Esophagus squamous epithelium (tissue), 5 donors: Measurements from ENCODE around the gene SIGLEC15. TPM values are rescaled to one million over a fixed set of nuclear protein-coding genes. Genes with fewer than 3 reads are reported as not detected.

Source experiments
- DNase-seq: peaks from one replicate; lab custom pipeline; 2025; lab: John Stamatoyannopoulos, UW
- H3K27ac ChIP-seq, 4 donors: fragments of 200-600 bp; sonication (generic); one replicate each; pipeline ENCODE4 v1.5.1; 2016 to 2019; ENCODE audit warnings: mild to moderate bottlenecking in 1 of 4
- H3K27me3 ChIP-seq, 4 donors: fragments of 200-600 bp; sonication (generic); 1 replicate in 3 of 4; 2 replicates in 1 of 4; pipeline versions ENCODE4 v1.5.1 to v1.6.0; 2017 to 2021; ENCODE audit warnings: antibody characterized with exemption in 1 of 4
- H3K36me3 ChIP-seq, 3 donors: fragments of 200-600 bp; sonication (generic); one replicate each; pipeline ENCODE4 v1.5.1; 2016 to 2019
- H3K4me1 ChIP-seq, 3 donors: fragments of 200-600 bp; sonication (generic); one replicate each; pipeline ENCODE4 v1.5.1; 2017 to 2019
- H3K4me3 ChIP-seq, 4 donors: fragments of 200-600 bp; sonication (generic); 1 replicate in 3 of 4; 2 replicates in 1 of 4; pipeline ENCODE4 v1.5.1; 2016 to 2019; ENCODE audit warnings: mild to moderate bottlenecking in 2 of 4, moderate library complexity in 1 of 4
- H3K9me3 ChIP-seq, 3 donors: fragments of 200-600 bp; sonication (generic); one replicate each; pipeline ENCODE4 v1.5.1; 2016 to 2019
- POLR2A ChIP-seq, 4 donors: fragments of 450-650 bp; IDR thresholded peaks; one replicate each; pipeline ENCODE4 v1.6.1; 2017; ENCODE audit warnings: antibody characterized with exemption in 4 of 4, mild to moderate bottlenecking in 4 of 4, moderate library complexity in 3 of 4
- WGBS, 2 donors: methylation state at CpG; one replicate each; pipeline ENCODE4 v1.1.5; 2018; 5-methylcytosine and 5-hydroxymethylcytosine counted together
- intact Hi-C: fragments of 100-400 bp; cut with DNase I; formaldehyde crosslinking; loops from one replicate; pipeline ENCODE4 v1.15.0; 2022
- total RNA-seq, 4 donors: library from RNA; depleted of rRNA; stranded (reverse); fragments of >200 nt; gene quantifications; one replicate each; pipeline ENCODE4 v1.1.0, GENCODE V29; 2016
- TF ChIP-seq, protein P1 (sequence below), 6 experiments: fragments of 450-650 bp in 4 of 6; fragments of 200-600 bp in 2 of 6; sonication (generic) in 2 of 6; IDR thresholded peaks; one replicate each; pipeline ENCODE4 v1.5.1; 2016 to 2019; ENCODE audit warnings: antibody characterized with exemption in 6 of 6, mild to moderate bottlenecking in 4 of 6, moderate library complexity in 4 of 6
- donor health status: DM: yes; HTN: yes; CAD: no.

SIGLEC15 gene
- total RNA-seq, 4 donors from 2014 or later, result not detected

DNA sequence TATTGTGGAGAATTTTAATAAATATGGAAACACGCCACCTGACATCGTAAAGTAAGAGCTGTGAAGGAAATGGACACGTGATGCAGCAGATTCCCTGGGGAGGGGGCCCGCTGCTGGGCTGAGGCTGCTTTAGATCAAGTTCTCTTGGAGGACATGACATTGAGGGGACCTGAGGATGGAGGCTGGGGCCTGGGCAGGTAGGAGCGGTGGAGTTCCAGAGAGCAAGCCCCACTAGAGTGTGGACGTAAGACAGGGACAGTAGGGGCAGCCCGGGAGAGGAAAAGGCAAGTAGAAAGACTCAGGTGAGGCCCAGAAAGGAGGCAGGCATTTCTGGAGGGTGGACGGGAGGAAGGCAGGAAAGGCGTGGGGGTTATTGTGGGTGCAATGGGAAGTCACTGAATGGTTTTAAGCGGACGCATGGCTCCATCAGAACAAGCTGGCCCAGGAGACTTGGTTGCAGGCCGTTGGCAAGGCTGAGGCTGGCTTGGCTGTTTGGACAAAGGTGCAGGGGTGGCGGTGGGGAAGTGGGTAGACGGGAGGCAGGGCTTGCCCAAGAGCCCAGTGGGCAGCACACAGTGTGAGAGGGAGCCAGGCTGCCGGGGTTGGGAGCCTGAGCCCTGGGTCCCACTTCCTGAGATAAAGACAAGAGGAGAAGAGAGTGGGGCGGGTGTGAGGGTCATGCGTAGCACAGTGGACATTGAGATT lies 15.7 kb downstream of the SIGLEC15 start:
- Histone ChIP-seq H3K4me3 (no peak overlapping the region), H3K36me3 (no peaks in the 10 kb centered on the region), H3K27ac (no peak overlapping the region), H3K9me3 (no peaks in the 10 kb centered on the region), H3K27me3 (peaks cover 0 to 71% (median 17%) of the 10 kb centered on the region in 4 donors), H3K4me1 (peaks cover 10 to 31% (median 15%) of the 10 kb centered on the region in 3 donors)
- intact Hi-C loops, result no loop called here
- no peak for TF ChIP-seq POLR2A (IDR thresholded peaks at IDR 0.05)
- TF ChIP-seq, protein P1, sequence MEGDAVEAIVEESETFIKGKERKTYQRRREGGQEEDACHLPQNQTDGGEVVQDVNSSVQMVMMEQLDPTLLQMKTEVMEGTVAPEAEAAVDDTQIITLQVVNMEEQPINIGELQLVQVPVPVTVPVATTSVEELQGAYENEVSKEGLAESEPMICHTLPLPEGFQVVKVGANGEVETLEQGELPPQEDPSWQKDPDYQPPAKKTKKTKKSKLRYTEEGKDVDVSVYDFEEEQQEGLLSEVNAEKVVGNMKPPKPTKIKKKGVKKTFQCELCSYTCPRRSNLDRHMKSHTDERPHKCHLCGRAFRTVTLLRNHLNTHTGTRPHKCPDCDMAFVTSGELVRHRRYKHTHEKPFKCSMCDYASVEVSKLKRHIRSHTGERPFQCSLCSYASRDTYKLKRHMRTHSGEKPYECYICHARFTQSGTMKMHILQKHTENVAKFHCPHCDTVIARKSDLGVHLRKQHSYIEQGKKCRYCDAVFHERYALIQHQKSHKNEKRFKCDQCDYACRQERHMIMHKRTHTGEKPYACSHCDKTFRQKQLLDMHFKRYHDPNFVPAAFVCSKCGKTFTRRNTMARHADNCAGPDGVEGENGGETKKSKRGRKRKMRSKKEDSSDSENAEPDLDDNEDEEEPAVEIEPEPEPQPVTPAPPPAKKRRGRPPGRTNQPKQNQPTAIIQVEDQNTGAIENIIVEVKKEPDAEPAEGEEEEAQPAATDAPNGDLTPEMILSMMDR (IDR thresholded peaks at IDR 0.05), result no peak
- no peak for DNase-seq
- WGBS, 2 donors, result 67 to 75% methylated on average over 15 to 16 of the region's 17 CpGs

DNA sequence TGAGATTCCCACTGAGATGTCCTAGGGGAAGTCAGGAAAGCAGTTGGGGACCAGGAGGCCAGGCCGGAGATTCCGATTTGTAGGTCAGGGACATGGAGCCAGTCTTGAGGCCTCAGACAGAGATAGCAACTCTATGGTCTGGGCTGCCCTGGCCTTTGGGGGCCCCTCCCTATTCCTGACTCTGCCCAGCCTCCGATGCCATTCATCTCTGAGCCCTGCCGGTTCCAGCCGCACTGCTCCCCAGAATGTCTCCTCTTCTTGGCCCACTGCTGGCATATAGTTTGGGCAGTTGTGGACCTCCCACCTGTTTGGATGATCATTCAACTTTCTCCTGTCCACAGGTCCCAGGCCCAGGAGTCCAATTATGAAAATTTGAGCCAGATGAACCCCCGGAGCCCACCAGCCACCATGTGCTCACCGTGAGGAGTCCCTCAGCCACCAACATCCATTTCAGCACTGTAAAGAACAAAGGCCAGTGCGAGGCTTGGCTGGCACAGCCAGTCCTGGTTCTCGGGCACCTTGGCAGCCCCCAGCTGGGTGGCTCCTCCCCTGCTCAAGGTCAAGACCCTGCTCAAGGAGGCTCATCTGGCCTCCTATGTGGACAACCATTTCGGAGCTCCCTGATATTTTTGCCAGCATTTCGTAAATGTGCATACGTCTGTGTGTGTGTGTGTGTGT lies 16.4 kb downstream of the SIGLEC15 start:
- no peaks in the 10 kb centered on the region for H3K36me3 ChIP-seq
- intact Hi-C loops, result no loop called here
- H3K27me3 ChIP-seq, result peaks cover 0 to 64% (median 14%) of the 10 kb centered on the region in 4 donors
- WGBS, 2 donors, result 81 to 95% methylated on average over 8 to 9 of the region's 12 CpGs
- H3K9me3 ChIP-seq, result no peaks in the 10 kb centered on the region
- H3K27ac ChIP-seq, result no peak overlapping the region
- no peak overlapping the region for H3K4me3 ChIP-seq
- H3K4me1 ChIP-seq, result peaks cover 10 to 24% (median 15%) of the 10 kb centered on the region in 3 donors
- no peak for TF ChIP-seq POLR2A (IDR thresholded peaks at IDR 0.05)
- TF ChIP-seq, protein P1 (IDR thresholded peaks at IDR 0.05), result no peak
- no peak for DNase-seq

DNA sequence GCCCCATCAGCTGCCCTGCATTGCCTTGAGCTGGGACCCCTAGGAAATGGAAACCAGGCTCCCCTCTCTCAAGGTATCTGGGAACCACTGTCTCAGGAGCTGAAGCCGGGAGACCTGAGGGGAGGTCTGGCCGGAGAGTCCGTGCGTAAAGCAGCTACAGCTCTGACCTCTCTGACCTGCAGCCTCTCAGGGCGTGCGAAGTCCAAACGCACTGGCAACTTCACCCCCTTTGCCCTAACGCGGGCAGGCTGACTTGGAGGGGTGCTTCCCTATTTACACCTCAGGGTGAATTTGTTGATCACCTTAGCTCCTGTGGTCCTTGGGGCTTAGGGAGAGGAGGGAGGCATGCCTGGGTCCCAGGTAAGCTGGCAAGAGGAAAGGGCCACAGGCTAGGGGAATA lies 17.5 kb downstream of the SIGLEC15 start:
- TF ChIP-seq POLR2A (IDR thresholded peaks at IDR 0.05), result no peak
- TF ChIP-seq, protein P1 (IDR thresholded peaks at IDR 0.05), result no peak
- DNase-seq, result no peak

DNA sequence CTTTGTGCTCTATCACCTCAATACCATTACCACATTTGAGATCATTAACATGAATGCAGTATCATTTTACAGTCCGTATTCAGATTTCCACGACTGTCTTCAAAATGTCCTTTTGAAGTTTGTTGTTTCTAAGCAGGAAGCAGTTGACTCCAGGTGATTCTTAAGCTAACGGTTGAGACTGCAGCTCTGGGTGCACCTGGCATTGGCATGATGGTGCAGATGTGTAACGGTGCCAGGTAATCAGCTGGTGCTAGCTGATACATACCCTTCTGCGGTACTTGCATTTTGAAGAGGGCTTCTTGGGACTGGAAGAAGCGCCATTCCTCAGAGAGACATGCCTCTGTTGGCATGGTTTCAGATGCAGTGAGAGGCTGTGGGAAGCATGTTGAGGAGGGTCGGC lies 19.5 kb downstream of the SIGLEC15 start:
- WGBS, 2 donors, result 87 to 88% methylated on average over 4 to 7 of the region's 7 CpGs
- Histone ChIP-seq H3K27me3 (peaks cover 0 to 34% (median 0%) of the 10 kb centered on the region in 4 donors), H3K9me3 (no peaks in the 10 kb centered on the region), H3K4me3 (no peak overlapping the region), H3K27ac (no peak overlapping the region), H3K36me3 (peaks cover 0 to 14% (median 0%) of the 10 kb centered on the region in 3 donors), H3K4me1 (no peaks in the 10 kb centered on the region)
- TF ChIP-seq, protein P1 (IDR thresholded peaks at IDR 0.05), result no peak
- no peak for TF ChIP-seq POLR2A (IDR thresholded peaks at IDR 0.05)
- intact Hi-C loops, result no loop called here
- DNase-seq, result no peak

More for the DNA sequence above, 17.5 kb downstream of the SIGLEC15 start:
- H3K36me3 ChIP-seq, result no peaks in the 10 kb centered on the region
- H3K9me3 ChIP-seq, result no peaks in the 10 kb centered on the region
- intact Hi-C loops, result no loop called here
- H3K4me1 ChIP-seq, result peaks cover under 1 to 13% (median 6%) of the 10 kb centered on the region in 3 donors
- no peak overlapping the region for H3K4me3 ChIP-seq
- peaks cover 0 to 53% (median 5%) of the 10 kb centered on the region in 4 donors for H3K27me3 ChIP-seq
- WGBS, 2 donors, result no CpG with 5 or more reads among the region's 9 CpGs
- H3K27ac ChIP-seq, result no peak overlapping the region

DNA sequence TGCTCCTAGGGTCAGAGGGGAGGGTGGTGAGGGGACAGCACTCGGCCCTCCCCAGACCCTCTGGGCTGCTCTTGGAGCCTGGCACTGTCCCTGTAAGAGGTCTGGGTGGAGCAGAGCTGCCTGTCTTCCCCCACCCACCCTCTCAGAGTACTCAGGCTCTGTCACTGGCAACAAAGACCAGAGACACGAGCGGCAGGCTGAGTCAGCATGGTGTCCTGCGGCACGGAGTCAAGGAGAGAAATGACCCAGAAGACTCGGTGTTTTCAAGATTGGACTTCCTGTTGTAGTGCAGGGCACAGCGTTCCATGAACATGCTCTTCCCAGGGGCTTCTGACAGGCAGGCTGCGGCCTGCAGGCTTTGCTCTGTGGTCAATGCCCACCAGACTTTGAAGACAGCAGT lies 19.9 kb downstream of the SIGLEC15 start:
- TF ChIP-seq POLR2A (IDR thresholded peaks at IDR 0.05), result no peak
- TF ChIP-seq, protein P1 (IDR thresholded peaks at IDR 0.05), result no peak
- Histone ChIP-seq H3K9me3 (no peaks in the 10 kb centered on the region), H3K36me3 (peaks cover 0 to 18% (median 0%) of the 10 kb centered on the region in 3 donors), H3K27me3 (peaks cover 0 to 29% (median 0%) of the 10 kb centered on the region in 4 donors), H3K4me3 (no peak overlapping the region), H3K27ac (no peak overlapping the region), H3K4me1 (no peaks in the 10 kb centered on the region)
- no peak for DNase-seq
- WGBS, 2 donors, result 80 to 100% methylated on average over 1 to 2 of the region's 8 CpGs
- intact Hi-C loops, result no loop called here
